Measurements from ENCODE around the gene FHIT.

DNA sequence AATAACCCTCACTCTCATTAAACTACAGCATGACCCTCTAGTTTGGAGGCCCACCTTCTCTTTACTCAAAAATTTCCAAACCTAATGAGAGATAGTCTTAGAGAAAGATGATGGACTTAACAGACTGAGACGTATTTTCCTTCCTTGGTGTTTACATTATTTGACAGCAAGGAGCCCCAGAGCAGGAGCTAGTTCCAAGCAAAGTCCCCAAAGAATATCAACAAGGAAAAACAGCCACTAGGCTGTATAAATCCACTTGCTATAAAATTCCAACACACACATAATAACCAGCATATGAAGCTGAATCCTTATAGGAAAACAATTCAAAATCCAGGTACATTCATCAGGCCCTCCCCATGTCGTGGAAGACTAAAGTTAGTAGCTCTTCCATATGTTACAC lies 660.0 kb downstream of the FHIT start:
- no peak for TF ChIP-seq POLR2A (IDR thresholded peaks at IDR 0.05)
- TF ChIP-seq, protein P1, sequence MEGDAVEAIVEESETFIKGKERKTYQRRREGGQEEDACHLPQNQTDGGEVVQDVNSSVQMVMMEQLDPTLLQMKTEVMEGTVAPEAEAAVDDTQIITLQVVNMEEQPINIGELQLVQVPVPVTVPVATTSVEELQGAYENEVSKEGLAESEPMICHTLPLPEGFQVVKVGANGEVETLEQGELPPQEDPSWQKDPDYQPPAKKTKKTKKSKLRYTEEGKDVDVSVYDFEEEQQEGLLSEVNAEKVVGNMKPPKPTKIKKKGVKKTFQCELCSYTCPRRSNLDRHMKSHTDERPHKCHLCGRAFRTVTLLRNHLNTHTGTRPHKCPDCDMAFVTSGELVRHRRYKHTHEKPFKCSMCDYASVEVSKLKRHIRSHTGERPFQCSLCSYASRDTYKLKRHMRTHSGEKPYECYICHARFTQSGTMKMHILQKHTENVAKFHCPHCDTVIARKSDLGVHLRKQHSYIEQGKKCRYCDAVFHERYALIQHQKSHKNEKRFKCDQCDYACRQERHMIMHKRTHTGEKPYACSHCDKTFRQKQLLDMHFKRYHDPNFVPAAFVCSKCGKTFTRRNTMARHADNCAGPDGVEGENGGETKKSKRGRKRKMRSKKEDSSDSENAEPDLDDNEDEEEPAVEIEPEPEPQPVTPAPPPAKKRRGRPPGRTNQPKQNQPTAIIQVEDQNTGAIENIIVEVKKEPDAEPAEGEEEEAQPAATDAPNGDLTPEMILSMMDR (IDR thresholded peaks at IDR 0.05), result no peak
